Suprapubic skin (tissue), 3 donors: ENCODE results near the gene ITPR2.

Source experiments
- POLR2AphosphoS5 ChIP-seq, 3 donors: sonication (generic); formaldehyde crosslinking; IDR thresholded peaks; one replicate each; pipeline ENCODE4 v1.6.1; 2017; ENCODE audit warnings: antibody characterized with exemption in 3 of 3
- TF ChIP-seq, protein P1 (sequence below), 2 donors: fragments of 200-600 bp in 1 of 2; fragments of 450-650 bp in 1 of 2; sonication (generic) in 1 of 2; IDR thresholded peaks; one replicate each; pipeline ENCODE4 v1.5.1; 2016 to 2019; ENCODE audit warnings: antibody characterized with exemption in 2 of 2, mild to moderate bottlenecking in 1 of 2, moderate library complexity in 1 of 2

DNA sequence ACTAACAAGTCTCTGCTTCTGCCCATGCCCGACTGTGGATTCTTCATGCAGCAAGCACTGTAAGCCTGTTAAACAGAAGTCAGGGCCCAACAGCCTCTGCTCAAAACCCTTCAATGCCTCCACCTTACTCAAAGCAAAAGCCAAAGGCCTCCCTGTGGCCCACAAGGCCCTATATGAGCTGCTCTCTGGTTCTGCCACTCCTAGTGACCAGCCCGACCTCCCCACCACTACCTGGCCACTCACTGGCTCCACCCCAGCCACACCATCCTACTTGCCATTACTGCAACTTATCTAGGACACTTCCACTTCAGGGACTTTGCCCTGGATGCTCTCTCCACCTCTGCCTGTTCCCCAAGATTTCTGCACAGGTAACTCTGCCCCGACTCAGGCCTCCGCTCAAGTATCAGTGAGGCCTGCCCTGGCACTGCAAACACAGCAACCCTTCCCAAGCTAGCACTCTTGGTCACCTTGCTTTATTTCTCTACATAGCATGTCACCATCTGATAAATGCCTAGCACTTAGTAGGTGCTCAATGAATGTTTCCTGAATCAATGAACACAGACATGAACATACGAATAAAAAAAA, 88.9 kb downstream of the ITPR2 start:
- TF ChIP-seq, protein P1, sequence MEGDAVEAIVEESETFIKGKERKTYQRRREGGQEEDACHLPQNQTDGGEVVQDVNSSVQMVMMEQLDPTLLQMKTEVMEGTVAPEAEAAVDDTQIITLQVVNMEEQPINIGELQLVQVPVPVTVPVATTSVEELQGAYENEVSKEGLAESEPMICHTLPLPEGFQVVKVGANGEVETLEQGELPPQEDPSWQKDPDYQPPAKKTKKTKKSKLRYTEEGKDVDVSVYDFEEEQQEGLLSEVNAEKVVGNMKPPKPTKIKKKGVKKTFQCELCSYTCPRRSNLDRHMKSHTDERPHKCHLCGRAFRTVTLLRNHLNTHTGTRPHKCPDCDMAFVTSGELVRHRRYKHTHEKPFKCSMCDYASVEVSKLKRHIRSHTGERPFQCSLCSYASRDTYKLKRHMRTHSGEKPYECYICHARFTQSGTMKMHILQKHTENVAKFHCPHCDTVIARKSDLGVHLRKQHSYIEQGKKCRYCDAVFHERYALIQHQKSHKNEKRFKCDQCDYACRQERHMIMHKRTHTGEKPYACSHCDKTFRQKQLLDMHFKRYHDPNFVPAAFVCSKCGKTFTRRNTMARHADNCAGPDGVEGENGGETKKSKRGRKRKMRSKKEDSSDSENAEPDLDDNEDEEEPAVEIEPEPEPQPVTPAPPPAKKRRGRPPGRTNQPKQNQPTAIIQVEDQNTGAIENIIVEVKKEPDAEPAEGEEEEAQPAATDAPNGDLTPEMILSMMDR (IDR thresholded peaks at IDR 0.05) = no peak
- TF ChIP-seq POLR2AphosphoS5 (IDR thresholded peaks at IDR 0.05) = no peak
